ENCODE measurements around the gene STX16. TPM values are rescaled to one million over a fixed set of nuclear protein-coding genes. Genes with fewer than 3 reads are reported as not detected.

Gene STX16
- total and polyA plus RNA-seq, 2 donors (not counting 1 experiment from before 2014, with no cell fraction given) = 110 to 117 TPM

GRCh38 chr20:58705208-58705926 is 54.3 kb downstream of the STX16 start:
- Mint-ChIP-seq H3K4me1 (no peaks in the 10 kb centered on the region), H3K27me3 (no peaks in the 10 kb centered on the region), H3K9me3 (ENCODE audit: insufficient read depth) (no peaks in the 10 kb centered on the region), H3K27ac (no peak overlapping the region), H3K4me3 (no peak overlapping the region)
- Histone ChIP-seq H3K9ac (ENCODE audit: low read length) (no peak overlapping the region), H3K79me2 (ENCODE audit: control insufficient read depth, insufficient read depth, low read length) (no peaks in the 10 kb centered on the region), H3K27ac (ENCODE audit: low read length in 2 of 2) (no peak overlapping the region), H2AFZ (ENCODE audit: insufficient read depth, low read depth, low read length, poor library complexity, severe bottlenecking) (no peak overlapping the region), H3K4me3 (ENCODE audit: control extremely low read depth in 1 of 5, extremely low read depth in 1 of 5, insufficient read depth in 1 of 5, low read depth in 2 of 5, low read length in 4 of 5) (no peak overlapping the region), H4K20me1 (ENCODE audit: control insufficient read depth, insufficient read depth, low read length, poor library complexity, severe bottlenecking) (no peaks in the 10 kb centered on the region), H3K4me1 (ENCODE audit: control insufficient read depth in 2 of 2, insufficient read depth in 2 of 2, low read length in 2 of 2) (no peaks in the 10 kb centered on the region), H3K27me3 (replicated peaks in 1 of 4; ENCODE audit: control extremely low read depth in 1 of 4, control insufficient read depth in 3 of 4, insufficient read depth in 4 of 4, low read length in 3 of 4) (no peaks in the 10 kb centered on the region), H3K4me2 (replicated peaks; ENCODE audit: low read depth, low read length, poor library complexity, severe bottlenecking) (no peak overlapping the region), H3K36me3 (replicated peaks in 1 of 2; ENCODE audit: control extremely low read depth in 1 of 2, control insufficient read depth in 1 of 2, extremely low read depth in 1 of 2, insufficient read depth in 2 of 2, low read length in 1 of 2) (peaks cover 0 to 13% of the 10 kb centered on the region in 2 experiments), H3K9me3 (ENCODE audit: control extremely low read depth in 1 of 3, control insufficient read depth in 2 of 3, insufficient read depth in 1 of 3, low read length in 2 of 3) (no peaks in the 10 kb centered on the region)
- DNase-seq (no peak), ATAC-seq (ENCODE audit: low read depth) (no peak)
- 93% methylated on average over 8 of the region's 14 CpGs for WGBS (ENCODE audit: insufficient coverage)
- TF ChIP-seq CTCF (IDR thresholded peaks at IDR 0.05) (no peak), EZH2 (IDR thresholded peaks at IDR 0.05; ENCODE audit: borderline replicate concordance, insufficient read depth, low read depth, low read length, poor library complexity, severe bottlenecking) (no peak)
- ChIA-PET POLR2A (no interaction called here), CTCF (no interaction called here)
- intact Hi-C loops (cut with micrococcal nuclease) = no loop called here

GRCh38 chr20:58706150-58706892 is 55.2 kb downstream of the STX16 start:
- intact Hi-C loops (cut with micrococcal nuclease) = no loop called here
- Mint-ChIP-seq H3K4me1 (no peaks in the 10 kb centered on the region), H3K27ac (no peak overlapping the region), H3K9me3 (ENCODE audit: insufficient read depth) (no peaks in the 10 kb centered on the region), H3K4me3 (no peak overlapping the region), H3K27me3 (no peaks in the 10 kb centered on the region)
- H3K79me2 ChIP-seq (ENCODE audit: control insufficient read depth, insufficient read depth, low read length) = no peaks in the 10 kb centered on the region
- H3K4me2 ChIP-seq (replicated peaks; ENCODE audit: low read depth, low read length, poor library complexity, severe bottlenecking) = no peak overlapping the region
- H3K4me1 ChIP-seq (ENCODE audit: control insufficient read depth in 2 of 2, insufficient read depth in 2 of 2, low read length in 2 of 2) = no peaks in the 10 kb centered on the region
- POLR2A ChIA-PET = no interaction called here
- H3K4me3 ChIP-seq (ENCODE audit: control extremely low read depth in 1 of 5, extremely low read depth in 1 of 5, insufficient read depth in 1 of 5, low read depth in 2 of 5, low read length in 4 of 5) = no peak overlapping the region
- TF ChIP-seq CTCF (IDR thresholded peaks at IDR 0.05) (no peak), EZH2 (IDR thresholded peaks at IDR 0.05; ENCODE audit: borderline replicate concordance, insufficient read depth, low read depth, low read length, poor library complexity, severe bottlenecking) (no peak)
- CTCF ChIA-PET = no interaction called here
- peaks cover 0 to 13% of the 10 kb centered on the region in 2 experiments for H3K36me3 ChIP-seq (replicated peaks in 1 of 2; ENCODE audit: control extremely low read depth in 1 of 2, control insufficient read depth in 1 of 2, extremely low read depth in 1 of 2, insufficient read depth in 2 of 2, low read length in 1 of 2)
- no peaks in the 10 kb centered on the region for H3K9me3 ChIP-seq (ENCODE audit: control extremely low read depth in 1 of 3, control insufficient read depth in 2 of 3, insufficient read depth in 1 of 3, low read length in 2 of 3)
- no peak overlapping the region for H3K27ac ChIP-seq (ENCODE audit: low read length in 2 of 2)
- 95% methylated on average over 17 of the region's 20 CpGs for WGBS (ENCODE audit: insufficient coverage)
- ATAC-seq (ENCODE audit: low read depth) (no peak), DNase-seq (no peak)
- no peak overlapping the region for H2AFZ ChIP-seq (ENCODE audit: insufficient read depth, low read depth, low read length, poor library complexity, severe bottlenecking)
- H4K20me1 ChIP-seq (ENCODE audit: control insufficient read depth, insufficient read depth, low read length, poor library complexity, severe bottlenecking) = no peaks in the 10 kb centered on the region
- no peaks in the 10 kb centered on the region for H3K27me3 ChIP-seq (replicated peaks in 1 of 4; ENCODE audit: control extremely low read depth in 1 of 4, control insufficient read depth in 3 of 4, insufficient read depth in 4 of 4, low read length in 3 of 4)
- no peak overlapping the region for H3K9ac ChIP-seq (ENCODE audit: low read length)

Measured in B cell (primary cell).